Smooth muscle cell of the brain vasculature (primary cell): ENCODE measurements around the gene EVI5.
"Not testable (repeated sequence)": the region's sequence is repeated elsewhere in the genome, so short reads cannot be mapped to it uniquely, and the experiment has no call there.

Experiments
- DNase-seq: peaks from one replicate; pipeline ENCODE4 v3.0.0-alpha.2; 2012; ENCODE audit warnings: low read depth, low spot score

Gene EVI5

GRCh38 chr1:92524944-92525590 lies 259.8 kb downstream of the EVI5 start:
- not testable (repeated sequence) for DNase-seq

GRCh38 chr1:92519043-92519442 lies 265.9 kb downstream of the EVI5 start:
- DNase-seq, result no peak

GRCh38 chr1:92516574-92516973 lies 268.3 kb downstream of the EVI5 start:
- no peak for DNase-seq

GRCh38 chr1:92515796-92516201 lies 269.1 kb downstream of the EVI5 start:
- DNase-seq, result no peak

- DNase-seq, result no peak
Measured at GRCh38 chr1:92511541-92511940, 273.4 kb downstream of the EVI5 start.

GRCh38 chr1:92509619-92510018 lies 275.3 kb downstream of the EVI5 start:
- no peak for DNase-seq

- no peak for DNase-seq
Measured at GRCh38 chr1:92505015-92505692, 279.8 kb downstream of the EVI5 start.

GRCh38 chr1:92504291-92505014 lies 280.5 kb downstream of the EVI5 start:
- DNase-seq, result no peak

GRCh38 chr1:92503926-92504285 lies 281.0 kb downstream of the EVI5 start:
- peak; percentile 29 for DNase-seq

- DNase-seq, result no peak
Measured at GRCh38 chr1:92503043-92503925, 281.6 kb downstream of the EVI5 start.

GRCh38 chr1:92502247-92502646 lies 282.7 kb downstream of the EVI5 start:
- no peak for DNase-seq

GRCh38 chr1:92500552-92500951 lies 284.4 kb downstream of the EVI5 start:
- DNase-seq, result no peak

- DNase-seq, result no peak
Measured at GRCh38 chr1:92495392-92496063, 289.4 kb downstream of the EVI5 start.

- DNase-seq, result no peak
Measured at GRCh38 chr1:92494485-92495141, 290.3 kb downstream of the EVI5 start.

- DNase-seq, result no peak
Measured at GRCh38 chr1:92493139-92493538, 291.8 kb downstream of the EVI5 start.

- no peak for DNase-seq
Measured at GRCh38 chr1:92488832-92489231, 296.1 kb downstream of the EVI5 start.

GRCh38 chr1:92488416-92488815 lies 296.5 kb downstream of the EVI5 start:
- DNase-seq, result no peak

GRCh38 chr1:92487078-92487605 lies 297.8 kb downstream of the EVI5 start:
- DNase-seq, result no peak

GRCh38 chr1:92486251-92487077 lies 298.4 kb downstream of the EVI5 start, which contains the start of gene GFI1:
TSS of gene GFI1 (minus strand) at chr1:92486925. CDS start at chr1:92483487, 3,438 bp downstream.
- no peak for DNase-seq
